Stimulated activated CD4-positive, alpha-beta T cell treated with anti-CD3 and anti-CD28 coated beads, Interleukin-2, amount 100 ng/mL, for 4 hours (primary cell): ENCODE measurements around the gene SIGLEC1.
A peak's percentile ranks its signal among the peaks of the same experiment; 100 is the strongest.

ENCODE experiments used
- DNase-seq: peaks from one replicate; pipeline ENCODE4 v3.0.0-alpha.2; 2020; ENCODE audit warnings: low read depth

Gene SIGLEC1

DNA sequence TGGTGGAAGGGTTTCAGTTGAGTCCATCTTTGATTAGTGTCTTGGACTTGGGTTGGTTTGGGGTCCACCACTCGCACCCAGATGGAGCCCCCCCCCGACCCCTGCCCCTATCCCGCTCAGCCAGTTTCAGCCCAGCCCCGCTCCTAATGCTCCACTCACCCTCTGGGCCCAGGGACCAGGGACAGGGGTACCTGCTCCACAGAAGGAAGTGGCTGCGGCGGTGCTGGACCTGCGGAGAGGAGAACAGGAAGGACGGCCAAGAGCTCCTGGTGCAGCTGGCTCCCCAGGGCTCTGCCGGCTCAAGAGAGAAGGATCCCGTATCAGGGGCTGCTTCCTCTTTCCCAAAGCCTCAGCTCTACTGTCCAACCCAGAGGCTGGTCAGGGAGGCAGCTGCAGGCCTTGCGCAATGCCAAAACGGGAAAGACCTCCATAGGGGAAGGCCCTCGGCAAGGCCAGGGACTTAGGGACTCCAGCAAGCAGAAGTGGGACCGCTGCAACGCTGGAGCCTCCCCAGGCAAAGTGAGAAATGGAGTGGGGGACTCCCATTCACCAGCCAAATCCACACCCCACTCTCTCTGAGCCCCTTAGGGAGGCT is at the start of gene SIGLEC1:
Gene SIGLEC1 (minus strand): TSS at position 322 of the 595 bp plus-strand sequence. CDS start 5,472 bp downstream, outside the sequence.
- DNase-seq: no peak

DNA sequence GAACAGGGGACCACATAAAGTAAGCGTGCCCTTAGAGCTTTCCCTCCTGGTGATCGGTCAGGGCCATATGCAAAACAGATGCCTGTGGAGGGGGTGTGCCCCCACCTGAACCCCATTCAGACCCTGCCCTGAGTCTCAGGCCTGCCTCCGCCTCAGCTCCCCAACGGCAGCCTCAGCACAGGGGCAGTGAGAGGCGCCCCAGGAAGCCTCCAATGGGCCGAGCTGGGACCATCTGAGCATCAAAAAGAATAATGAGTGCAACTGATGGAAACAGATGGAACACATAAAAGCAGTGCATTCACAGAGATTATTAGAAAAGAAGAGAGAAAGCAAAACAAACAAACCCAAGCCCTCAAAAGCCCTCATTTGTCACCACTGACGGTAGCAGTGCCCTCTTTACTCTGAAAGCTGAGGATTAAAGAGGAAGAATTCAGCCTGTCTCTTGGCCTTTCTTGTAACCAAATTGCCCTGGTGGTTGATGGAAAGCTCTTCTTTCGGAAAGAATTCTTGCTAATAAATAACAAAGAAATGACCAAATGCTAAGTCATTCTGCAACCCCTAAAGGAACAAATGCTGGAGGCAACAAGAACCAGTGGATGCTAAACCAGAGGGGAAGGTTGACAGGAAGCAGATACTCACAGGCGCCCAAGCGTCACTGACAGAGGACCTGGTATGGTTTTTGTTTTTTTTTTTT is 48.4 kb upstream of the SIGLEC1 start:
- no peak for DNase-seq

DNA sequence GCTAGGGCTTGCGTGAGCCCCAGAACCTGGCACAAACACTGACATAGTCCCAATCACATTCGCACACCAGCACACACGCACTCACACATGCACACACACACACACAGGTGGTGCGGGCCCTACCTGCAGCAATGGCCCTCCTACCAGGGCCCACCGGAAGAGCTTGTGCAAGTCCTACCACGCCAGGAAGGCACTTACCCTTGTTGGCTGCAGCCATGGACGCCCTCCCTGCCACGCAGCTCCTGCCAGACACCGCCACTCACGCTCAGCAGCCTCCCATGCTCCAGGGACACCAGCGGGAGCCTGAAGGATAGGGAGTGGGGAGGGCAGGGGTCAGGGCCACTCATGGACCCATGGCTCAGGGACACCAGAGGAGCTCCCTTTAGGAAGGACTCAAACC is 47.5 kb upstream of the SIGLEC1 start:
- no peak for DNase-seq

DNA sequence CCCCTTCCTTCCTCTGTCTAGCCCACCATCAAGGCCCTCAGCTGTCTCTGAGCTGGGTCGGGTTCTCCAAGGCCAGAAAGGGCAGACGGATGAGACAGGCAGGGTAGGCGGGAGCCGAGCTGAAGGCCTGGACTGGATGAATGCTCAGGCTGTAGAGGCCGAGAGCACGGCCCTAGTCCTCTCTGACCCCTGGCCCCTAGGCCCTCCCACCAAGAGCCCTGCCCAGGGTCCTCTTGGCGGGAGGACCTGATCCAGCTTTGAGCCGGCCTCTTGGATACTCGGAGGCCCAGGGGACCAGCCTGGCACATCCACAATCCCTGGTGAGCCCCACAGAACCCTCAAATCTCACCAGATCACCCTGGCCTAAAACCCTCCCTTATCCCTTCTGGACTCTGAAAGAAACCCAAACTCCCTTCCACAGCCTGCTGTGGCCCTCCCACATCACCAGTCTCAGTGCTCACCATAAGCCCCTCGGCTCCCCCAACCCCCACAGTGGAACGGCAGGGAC is 47.0 kb upstream of the SIGLEC1 start:
- no peak for DNase-seq

DNA sequence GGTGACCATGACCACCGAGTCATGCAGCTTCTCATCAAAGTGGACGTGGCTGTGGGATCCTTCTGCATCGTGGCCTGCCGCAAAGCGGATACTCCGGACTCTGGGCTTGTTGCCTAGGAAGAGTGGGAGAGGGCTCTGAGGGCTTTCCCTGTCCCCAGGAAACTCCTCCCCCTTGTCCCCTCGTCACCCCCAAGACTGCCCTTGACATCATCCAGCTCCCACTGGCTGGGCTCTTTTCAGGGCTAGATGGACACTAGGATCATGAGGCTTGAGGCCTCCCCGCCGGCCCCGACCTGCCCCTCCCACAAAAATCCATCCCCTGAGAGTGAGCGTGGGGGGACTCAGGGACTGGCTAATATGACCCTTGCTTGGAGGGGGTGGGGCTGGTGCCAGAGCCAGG is 46.2 kb upstream of the SIGLEC1 start:
- no peak for DNase-seq

DNA sequence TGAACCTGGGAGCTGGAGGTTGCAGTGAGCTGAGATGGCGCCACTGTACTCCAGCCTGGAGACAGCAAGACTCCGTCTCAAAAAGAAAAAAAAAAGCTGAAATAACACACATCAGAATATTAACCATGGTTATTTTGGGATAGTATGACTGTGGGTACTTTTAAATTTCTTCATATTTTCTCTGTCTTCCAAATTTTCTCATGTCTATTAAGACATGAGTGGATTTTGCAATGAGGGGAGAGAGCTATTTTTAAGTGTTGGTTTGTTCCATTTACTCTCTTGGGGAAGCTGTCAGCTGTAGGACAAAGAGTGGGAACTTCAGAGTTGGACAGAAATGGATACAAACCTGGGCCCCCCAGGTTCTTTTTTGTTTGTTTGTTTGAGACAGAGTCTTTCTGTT is 44.9 kb upstream of the SIGLEC1 start:
- no peak for DNase-seq

DNA sequence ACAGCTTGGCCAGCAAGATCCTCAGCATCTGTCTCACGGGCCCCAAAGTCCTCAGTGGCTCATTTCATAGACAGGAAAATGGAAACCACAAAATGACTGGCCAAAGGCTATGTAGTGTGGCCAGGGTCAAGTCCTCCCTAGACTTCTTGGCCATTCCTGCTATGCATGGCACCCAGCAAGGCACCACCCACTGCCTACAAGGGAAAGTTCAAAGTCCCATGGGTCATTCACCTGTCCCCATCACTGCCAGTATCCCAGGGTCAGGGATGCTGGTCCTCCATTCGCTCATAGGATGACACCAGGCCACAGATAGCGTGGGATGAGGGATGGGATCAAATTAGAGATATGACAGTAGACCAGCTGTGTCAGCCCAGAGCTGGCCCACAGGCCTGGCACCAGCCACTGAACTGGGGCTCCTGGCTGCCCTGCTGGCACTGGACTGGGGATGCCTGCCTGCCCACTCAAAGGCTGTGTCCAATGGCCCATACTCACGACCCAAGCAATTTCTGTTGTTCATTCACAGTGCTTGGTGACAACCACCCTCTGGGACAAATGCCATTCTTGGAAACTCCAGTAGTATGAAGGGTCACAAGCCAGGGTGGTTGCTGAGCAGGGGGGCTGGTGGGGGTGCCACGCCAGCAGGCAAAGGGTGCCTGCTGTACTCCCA is 43.5 kb upstream of the SIGLEC1 start:
- no peak for DNase-seq

DNA sequence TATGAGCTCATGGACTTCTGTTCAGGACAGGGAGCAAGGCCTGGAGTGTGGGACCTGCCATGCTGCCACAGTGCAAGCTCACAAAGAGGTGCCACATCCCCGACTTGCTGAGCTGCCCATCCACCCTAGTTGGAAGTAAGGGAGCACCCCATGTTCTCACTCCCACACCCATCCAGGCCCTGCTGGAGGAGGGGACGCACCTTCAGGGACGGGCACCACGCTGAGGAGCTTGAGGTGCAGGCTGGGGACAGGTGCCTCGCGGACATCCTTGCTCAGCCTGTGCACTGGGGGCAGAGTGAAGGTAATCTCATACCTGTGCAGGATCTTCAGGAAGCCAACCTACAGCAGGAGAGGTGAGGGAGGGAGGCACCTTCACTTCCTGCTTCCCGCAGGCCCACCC is 42.9 kb upstream of the SIGLEC1 start:
- DNase-seq: no peak

DNA sequence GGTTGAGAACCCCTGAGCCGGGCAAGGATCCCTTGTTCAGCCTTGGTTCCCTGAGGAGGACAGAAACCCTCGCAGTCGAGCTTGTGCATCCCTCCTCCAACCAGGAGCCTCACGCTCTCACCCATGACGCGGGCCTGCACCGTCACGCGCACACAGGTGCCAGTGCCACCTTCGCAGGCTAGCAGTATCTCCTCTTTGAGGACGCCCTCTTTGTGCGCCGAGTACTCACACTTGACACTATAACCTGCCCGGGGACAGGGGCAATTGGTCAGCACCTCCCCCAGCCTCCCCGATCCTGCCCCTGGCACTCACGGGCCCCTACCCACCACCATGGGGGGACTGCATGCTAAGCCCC is 41.9 kb upstream of the SIGLEC1 start:
- DNase-seq: no peak

DNA sequence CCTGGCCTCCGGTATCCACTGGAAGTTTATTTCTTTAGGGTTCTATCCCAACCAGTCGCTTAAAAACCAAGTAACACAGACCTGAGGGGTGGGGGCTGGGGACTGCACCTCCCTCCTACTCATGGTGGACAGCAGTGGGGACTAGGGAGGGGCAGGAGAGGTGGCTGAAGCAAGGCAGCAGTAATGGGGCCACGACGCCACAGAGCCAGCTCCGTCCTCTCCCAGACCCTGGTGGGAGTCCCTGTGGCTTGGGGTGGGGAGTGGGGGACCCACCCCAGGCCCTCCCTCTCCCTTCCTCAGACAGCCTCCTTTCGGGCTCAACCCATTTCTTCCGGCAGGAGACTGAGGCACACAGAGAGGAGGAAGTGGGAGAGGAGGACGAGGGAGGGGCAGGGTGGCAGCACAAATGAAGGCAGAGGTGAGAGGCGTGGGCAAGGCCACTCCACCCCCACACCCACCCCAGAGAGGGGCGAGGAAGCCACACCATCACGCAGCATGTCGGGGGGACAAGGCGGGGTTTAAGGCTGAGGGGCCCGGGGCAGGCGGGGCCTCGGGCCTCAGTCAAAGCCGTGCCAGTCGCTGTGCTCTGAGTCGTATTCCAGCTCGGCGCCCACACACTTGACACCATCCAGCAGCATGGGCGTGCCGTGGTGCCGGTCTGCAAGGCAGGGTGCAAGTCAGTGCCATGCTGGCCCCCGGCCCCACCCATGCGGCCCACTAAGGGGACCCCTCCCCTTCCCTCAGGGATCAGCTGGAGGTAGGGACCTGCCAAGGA is 41.3 kb upstream of the SIGLEC1 start:
- no peak for DNase-seq

DNA sequence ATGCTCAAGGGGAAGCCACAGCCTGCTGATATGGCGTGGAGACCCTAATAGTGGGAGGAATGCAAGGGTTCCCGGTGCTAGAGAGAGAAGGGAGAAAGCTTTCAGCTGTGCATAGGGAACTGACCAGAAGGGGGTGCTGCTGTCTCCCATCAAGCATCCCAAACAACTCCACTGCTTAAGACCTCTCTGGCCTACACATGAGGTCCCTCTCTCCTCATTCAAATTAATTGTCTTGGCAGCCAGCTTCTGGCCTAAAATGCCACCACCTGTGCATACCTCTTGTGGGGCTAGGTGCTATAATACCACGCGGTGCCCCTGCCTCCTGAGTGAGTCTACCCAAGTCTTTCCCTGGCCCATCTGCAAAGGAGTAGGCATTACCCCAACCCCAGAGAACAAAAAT is 40.7 kb upstream of the SIGLEC1 start:
- DNase-seq: peak; percentile 34

DNA sequence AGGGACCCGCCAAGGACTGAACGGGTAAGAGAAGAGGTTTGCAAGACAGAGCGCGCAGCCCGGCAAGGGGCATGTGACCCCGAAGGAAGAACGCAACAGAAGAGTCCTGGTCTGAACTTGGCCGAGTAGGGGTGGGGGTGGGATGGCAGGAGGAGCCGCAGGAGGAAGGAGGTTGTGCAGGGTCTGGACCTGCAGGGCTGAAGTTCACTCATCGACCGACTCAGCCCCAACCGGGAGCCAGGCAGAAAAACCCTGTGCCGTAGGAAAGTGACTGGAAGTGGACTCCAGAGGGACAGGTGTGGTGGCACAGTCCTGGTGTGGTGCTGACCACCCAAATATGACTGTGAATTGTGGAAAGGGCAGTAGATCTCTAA is 40.0 kb upstream of the SIGLEC1 start:
- no peak for DNase-seq

DNA sequence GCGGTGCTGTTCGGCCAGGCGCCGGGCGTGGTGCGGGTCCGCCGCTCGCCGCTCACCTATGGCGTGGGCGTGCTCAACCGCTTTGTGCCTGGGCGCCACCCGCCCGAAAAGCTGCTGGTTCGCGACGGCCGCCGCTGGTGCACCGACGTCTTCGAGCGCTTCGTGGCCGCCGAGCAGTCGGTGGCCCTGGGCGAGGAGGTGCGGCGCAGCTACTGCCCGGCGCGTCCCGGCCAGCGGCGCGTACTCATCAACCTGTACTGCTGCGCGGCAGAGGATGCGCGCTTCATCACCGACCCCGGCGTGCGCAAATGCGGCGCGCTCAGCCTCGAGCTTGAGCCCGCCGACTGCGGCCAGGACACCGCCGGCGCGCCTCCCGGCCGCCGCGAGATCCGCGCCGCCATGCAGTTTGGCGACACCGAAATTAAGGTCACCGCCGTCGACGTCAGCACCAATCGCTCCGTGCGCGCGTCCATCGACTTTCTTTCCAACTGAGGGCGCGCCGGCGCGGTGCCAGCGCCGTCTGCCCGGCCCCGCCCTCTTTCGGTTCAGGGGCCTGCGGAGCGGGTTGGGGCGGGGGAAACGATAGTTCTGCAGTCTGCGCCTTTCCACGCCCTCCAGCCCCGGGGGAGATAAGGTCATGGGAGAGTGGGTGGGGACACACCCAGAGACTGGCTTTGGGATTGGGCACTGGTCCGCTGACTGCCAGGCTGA is 39.4 kb upstream of the SIGLEC1 start:
- peak; percentile 31 for DNase-seq

DNA sequence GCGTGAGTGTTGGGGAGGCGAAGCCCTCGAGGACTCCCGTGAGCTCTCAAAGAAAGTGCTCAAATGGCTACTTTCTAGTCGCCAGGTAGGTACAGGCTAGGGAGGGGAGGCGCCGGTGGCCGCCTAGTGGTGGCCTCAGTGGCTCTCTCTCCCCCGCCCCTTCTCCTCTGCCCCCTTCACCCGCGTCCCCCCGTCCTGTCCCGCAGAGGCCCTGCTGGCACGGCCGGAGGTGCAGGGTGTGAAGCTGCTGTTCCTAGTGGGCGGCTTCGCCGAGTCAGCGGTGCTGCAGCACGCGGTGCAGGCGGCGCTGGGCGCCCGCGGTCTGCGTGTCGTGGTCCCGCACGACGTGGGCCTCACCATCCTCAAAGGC is 38.9 kb upstream of the SIGLEC1 start:
- no peak for DNase-seq

DNA sequence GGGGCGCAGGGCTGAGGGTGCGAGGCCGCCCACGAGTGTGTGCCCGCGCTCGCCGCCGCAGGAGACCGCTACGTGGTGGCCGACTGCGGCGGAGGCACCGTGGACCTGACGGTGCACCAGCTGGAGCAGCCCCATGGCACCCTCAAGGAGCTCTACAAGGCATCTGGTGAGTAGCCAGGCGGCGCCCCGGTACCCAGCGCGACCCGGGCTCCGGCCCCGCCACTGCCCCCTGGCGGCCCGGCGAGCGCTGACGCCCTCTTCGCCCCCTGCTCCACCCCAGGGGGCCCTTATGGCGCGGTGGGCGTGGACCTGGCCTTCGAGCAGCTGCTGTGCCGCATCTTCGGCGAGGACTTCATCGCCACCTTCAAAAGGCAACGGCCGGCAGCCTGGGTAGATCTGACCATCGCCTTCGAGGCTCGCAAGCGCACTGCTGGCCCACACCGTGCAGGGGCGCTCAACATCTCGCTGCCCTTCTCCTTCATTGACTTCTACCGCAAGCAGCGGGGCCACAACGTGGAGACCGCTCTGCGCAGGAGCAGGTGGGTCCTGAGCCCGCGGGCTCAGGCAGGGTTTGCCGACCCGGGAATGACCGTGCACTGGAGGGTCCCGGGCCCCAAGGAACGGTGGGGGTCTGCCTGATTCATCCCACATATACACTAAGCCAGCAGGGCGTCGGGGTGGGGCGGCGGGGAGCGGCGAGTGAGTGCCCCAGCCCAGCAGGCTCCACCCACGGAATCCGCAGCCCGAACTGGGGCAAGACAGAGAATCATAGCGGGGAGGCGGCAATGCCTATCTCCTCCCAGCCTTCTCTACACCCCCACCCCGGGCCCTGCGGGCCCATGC is 37.5 kb upstream of the SIGLEC1 start:
- DNase-seq: no peak

DNA sequence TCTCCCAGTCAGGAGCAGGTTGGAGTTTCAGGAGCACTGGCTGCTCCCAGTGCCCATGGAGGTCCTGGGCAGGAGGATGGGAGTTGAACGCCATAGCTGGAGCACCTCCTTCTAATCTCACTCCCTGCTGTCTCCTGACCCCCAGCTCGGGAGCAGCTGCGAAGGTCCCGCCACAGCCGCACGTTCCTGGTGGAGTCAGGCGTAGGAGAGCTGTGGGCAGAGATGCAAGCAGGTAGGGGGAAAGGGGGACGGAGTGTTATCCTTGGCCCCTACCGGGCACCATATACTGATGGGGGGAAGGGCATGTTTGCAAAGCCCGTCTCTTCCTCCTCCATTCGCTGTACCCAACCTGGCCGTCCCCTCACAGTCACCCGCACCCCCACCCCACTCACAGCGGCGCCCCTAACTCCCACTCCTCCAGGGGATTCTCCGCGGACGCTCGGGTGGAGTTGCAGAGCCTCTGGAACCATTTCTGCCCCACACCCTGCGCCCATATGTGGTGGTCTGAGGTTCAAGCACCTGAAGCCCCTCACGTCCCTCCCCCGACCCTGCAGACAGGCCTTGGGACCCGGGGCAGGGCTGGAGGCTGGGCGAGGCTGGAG is 36.8 kb upstream of the SIGLEC1 start:
- DNase-seq: no peak

DNA sequence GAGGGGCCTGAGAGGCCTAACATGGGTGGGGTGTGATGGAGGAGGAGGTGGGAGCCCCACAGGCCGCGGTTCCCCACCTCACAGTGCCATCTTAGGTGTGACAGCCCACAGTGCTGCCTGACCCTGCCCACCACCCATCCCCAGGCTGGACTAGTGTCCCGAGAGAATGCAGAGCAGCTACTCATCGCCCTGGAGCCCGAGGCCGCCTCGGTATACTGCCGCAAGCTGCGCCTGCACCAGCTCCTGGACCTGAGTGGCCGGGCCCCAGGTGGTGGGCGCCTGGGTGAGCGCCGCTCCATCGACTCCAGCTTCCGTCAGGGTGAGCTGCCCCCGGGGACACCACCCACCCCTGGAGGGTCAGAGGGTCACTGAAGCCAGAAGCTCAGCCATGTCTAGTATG is 35.7 kb upstream of the SIGLEC1 start:
- no peak for DNase-seq

DNA sequence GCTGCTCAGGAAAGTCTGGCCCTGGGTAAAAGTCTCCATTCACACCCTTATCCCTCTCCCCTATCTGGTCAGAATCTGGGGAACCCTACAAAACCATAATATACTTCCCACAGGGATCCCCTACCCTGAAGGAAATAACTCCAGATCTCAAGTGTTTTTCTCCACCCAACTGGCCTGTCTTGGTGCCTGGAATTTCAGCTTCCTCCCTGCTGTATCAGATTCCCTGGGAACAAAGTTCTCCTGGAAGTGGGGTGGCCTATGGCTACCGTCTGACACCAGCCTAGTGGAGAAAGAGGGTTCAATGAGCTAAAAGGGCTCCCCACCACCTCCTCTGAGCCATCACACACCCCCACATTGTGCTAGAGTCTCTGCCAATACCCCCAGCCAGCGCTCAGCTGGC is 35.1 kb upstream of the SIGLEC1 start:
- no peak for DNase-seq

DNA sequence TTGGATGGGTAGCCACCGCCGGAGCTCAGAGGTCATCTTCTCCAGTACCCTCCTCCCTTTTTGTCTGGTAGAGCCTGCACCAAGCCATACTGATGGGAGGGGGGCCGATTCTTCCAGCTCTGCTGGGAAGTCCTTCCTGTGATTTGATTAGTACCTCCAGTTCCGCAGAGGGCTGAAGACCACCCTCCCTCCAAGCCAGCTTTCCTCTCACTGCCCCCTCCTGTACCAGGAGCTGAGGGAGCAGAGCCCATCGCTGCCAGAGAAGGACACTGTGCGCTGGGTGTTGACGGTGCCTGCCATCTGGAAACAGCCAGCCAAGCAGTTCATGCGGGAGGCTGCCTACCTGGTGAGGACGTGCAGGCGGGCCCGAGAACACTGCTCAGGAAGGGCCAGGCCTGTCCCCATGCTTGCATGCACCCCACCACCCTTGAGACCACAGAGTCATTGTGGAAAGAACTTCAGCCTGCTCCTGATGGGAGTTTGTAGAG is 33.3 kb upstream of the SIGLEC1 start:
- DNase-seq: no peak

DNA sequence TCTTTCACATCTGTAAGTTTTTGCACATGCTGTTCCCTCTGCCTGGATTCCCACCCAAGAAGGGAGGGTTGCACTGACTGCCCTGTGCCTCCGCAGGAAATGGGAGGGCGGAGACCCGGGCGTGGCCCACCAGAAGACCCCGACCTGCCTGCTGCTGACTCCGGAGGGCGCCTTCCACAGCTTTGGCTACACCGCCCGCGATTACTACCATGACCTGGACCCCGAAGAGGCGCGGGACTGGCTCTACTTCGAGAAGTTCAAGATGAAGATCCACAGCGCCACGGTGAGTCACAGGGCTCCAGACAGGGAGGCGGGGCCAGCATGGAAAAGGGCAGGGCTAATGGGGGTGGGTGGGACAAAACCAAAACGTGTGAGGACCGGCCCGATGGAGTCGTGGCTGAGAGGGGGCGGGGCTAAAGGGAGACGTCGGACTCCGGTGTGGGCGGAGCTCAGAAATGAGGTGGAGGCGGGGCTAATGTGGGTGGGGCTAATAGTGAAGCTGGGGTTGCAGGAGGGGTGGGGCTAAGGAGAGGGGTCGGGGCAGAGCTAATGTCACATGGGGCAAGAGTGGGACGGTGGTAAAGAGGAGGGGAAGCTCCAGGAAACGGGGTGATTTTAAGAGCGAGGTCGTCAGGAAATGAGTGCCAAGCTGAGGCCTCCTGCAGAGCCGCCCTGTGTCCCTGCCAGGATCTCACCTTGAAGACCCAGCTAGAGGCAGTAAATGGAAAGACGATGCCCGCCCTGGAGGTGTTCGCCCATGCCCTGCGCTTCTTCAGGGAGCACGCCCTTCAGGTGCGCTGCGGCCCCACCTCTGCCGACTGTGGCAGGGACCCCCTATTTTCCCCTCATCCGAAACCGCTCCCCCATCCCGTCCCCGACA is 32.6 kb upstream of the SIGLEC1 start:
- DNase-seq: peak; percentile 71
